Measurements from ENCODE around the gene COPE. TPM values are rescaled to one million over a fixed set of nuclear protein-coding genes. Genes with fewer than 3 reads are reported as not detected.
A peak's percentile ranks its signal among the peaks of the same experiment; 100 is the strongest.

The COPE gene
- total RNA-seq, 4 donors from 2014 or later: 170 to 245 (median 224) TPM

- 9 to 11% methylated on average over 7 to 9 of the region's 81 CpGs for WGBS, 2 donors
- peak within 1 kb of the TSS; percentile 74 to 83 (median 76) for H3K27ac ChIP-seq
- peaks cover 13 to 24% (median 16%) of the 10 kb centered on the region in 3 donors for H3K4me1 ChIP-seq
- TF ChIP-seq CTCF (IDR thresholded peaks at IDR 0.05) (peak in 3 of 6 experiments; percentile 23 to 24 (median 23)), POLR2A (IDR thresholded peaks at IDR 0.05) (no peak)
- peak within 1 kb of the TSS; percentile 48 to 90 (median 63) for H3K4me3 ChIP-seq
- H3K9me3 ChIP-seq: no peaks in the 10 kb centered on the region
- DNase-seq: no peak
- intact Hi-C loops (cut with DNase I): no loop called here
- peaks cover 0 to 19% (median 0%) of the 10 kb centered on the region in 3 donors for H3K36me3 ChIP-seq
- peaks cover 0 to 31% (median 0%) of the 10 kb centered on the region in 4 donors for H3K27me3 ChIP-seq
These were observed 21.8 kb upstream of the COPE start, which contains the start of gene HOMER3 for GRCh38 chr19:18940769-18941627. Gene HOMER3, minus strand, starts transcription at chr19:18941217. Its CDS starts 2,235 bp downstream, at chr19:18938982.

DNA sequence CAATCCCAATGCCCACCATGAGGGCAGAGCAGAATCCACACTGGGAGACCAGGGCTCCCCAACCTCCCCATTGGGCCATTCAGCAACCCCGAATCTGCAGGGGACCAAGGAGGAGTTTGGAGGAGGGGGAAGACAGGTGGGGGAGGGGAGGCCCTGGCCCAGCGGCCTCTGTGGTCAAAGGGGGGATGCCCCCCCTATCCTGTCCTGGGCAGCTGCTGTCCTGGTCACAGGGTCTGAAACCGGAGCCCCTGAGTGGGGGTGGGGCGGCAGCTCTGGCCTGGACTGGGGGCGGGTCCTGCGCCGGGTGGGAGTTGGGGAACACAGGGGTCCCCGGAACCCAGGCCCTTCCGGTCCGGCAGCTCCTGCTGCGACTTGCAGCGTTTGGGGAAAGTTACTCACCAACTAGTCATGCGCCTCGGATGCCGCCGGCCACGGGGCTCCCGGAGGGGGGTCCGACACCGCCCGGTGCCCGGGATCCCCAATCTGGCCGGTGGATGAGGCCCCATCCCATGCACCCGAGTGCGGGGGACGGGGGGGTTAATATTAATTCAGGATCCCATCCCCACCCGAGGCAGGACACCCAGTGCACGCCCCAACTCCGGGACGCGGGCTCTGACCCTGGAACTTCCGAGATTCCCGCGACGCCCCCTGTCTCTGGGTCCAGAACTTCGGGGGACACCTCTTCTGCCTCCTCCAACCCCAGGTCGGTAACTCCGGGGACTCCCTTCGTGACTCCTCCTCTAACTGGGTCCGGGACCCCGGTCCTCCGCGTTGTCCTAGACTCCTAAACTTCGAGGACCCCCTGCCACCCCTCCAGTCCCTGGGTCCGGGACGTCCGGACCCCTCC lies 21.0 kb upstream of the COPE start:
- Histone ChIP-seq H3K27ac (peak overlapping the region; percentile 74 to 83 (median 76)), H3K4me1 (peaks cover 13 to 24% (median 16%) of the 10 kb centered on the region in 3 donors), H3K36me3 (peaks cover 0 to 23% (median 0%) of the 10 kb centered on the region in 3 donors), H3K27me3 (peaks cover 0 to 22% (median 0%) of the 10 kb centered on the region in 4 donors), H3K9me3 (no peaks in the 10 kb centered on the region), H3K4me3 (peak overlapping the region; percentile 48 to 90 (median 63))
- intact Hi-C loops (cut with DNase I): no loop called here
- no peak for TF ChIP-seq CTCF (IDR thresholded peaks at IDR 0.05)
- TF ChIP-seq POLR2A (IDR thresholded peaks at IDR 0.05): peak in 1 of 4 donors; percentile 11
- DNase-seq: no peak
- 0 to 1% methylated on average over 11 to 16 of the region's 47 CpGs for WGBS, 2 donors

DNA sequence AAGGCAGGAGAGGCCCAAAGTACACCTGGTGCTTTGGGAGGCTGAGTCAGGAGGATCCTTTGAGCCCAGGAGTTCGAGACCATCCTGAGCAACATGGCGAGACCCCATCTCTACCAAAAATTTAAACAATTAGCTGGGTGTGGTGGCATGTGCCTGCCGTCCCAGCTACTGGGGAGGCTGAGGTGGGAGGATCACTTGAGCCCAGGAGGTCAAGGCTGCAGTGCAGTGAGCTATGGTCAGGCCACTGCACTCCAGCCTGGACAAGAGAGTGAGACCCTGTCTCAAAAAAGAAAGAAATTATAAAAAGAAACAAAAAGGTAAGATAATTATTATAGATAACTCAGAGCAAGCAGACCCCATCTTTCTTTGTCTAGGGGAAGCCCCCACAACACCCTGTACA lies 20.0 kb upstream of the COPE start:
- TF ChIP-seq CTCF (IDR thresholded peaks at IDR 0.05) (no peak), POLR2A (IDR thresholded peaks at IDR 0.05) (no peak)
- H3K4me3 ChIP-seq: peak overlapping the region in 1 of 4 donors; percentile 90
- H3K9me3 ChIP-seq: no peaks in the 10 kb centered on the region
- H3K27me3 ChIP-seq: peaks cover 0 to 18% (median 0%) of the 10 kb centered on the region in 4 donors
- peaks cover 13 to 24% (median 16%) of the 10 kb centered on the region in 3 donors for H3K4me1 ChIP-seq
- 87 to 96% methylated on average over 3 of the region's 3 CpGs for WGBS, 2 donors
- DNase-seq: no peak
- intact Hi-C loops (cut with DNase I): no loop called here
- peaks cover 0 to 27% (median 0%) of the 10 kb centered on the region in 3 donors for H3K36me3 ChIP-seq
- H3K27ac ChIP-seq: no peak overlapping the region

GRCh38 chr19:18933297-18933696 lies 14.1 kb upstream of the COPE start:
- H3K36me3 ChIP-seq: peaks cover 2 to 73% (median 9%) of the 10 kb centered on the region in 3 donors
- peaks cover 0 to 12% (median 0%) of the 10 kb centered on the region in 3 donors for H3K4me1 ChIP-seq
- no peak overlapping the region for H3K27ac ChIP-seq
- no peaks in the 10 kb centered on the region for H3K9me3 ChIP-seq
- TF ChIP-seq POLR2A (IDR thresholded peaks at IDR 0.05) (no peak), CTCF (IDR thresholded peaks at IDR 0.05) (no peak)
- DNase-seq: no peak
- intact Hi-C loops (cut with DNase I): no loop called here
- 87 to 92% methylated on average over 9 to 10 of the region's 13 CpGs for WGBS, 2 donors
- no peak overlapping the region for H3K4me3 ChIP-seq
- H3K27me3 ChIP-seq: no peaks in the 10 kb centered on the region
